ENCODE measurements around the gene BNC2. TPM values are rescaled to one million over a fixed set of nuclear protein-coding genes. Genes with fewer than 3 reads are reported as not detected.
A peak's percentile ranks its signal among the peaks of the same experiment; 100 is the strongest.

The BNC2 gene
- total RNA-seq, 6 experiments from 2014 or later: 0.22 to 0.80 (median 0.36) TPM

DNA sequence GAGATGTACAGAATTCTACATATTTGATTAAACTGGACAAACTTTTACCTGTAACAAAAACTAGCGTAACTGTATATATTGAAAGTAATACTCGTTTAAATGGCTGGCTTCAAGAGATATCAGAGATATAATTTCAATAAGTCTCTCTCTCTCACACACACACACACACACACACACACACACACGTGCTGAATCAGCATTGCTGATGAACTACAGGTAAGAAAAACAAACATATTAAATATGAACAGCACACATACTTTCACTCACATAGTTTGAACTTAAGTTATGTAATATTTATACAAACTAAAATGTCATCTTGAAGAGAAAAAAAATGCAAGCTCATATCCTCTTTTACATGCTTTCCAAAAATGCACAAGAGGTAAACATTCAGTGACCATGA, 145.4 kb downstream of the BNC2 start:
- Histone ChIP-seq H3K4me3 (no peak overlapping the region), H3K27me3 (peaks cover 0 to 27% of the 10 kb centered on the region in 2 donors), H3K36me3 (no peaks in the 10 kb centered on the region), H3K9me3 (no peaks in the 10 kb centered on the region), H3K27ac (no peak overlapping the region), H3K4me1 (peaks cover 0 to 10% (median 0%) of the 10 kb centered on the region in 4 donors)
- no peak for TF ChIP-seq POLR2A (IDR thresholded peaks at IDR 0.05)
- TF ChIP-seq, protein P1, sequence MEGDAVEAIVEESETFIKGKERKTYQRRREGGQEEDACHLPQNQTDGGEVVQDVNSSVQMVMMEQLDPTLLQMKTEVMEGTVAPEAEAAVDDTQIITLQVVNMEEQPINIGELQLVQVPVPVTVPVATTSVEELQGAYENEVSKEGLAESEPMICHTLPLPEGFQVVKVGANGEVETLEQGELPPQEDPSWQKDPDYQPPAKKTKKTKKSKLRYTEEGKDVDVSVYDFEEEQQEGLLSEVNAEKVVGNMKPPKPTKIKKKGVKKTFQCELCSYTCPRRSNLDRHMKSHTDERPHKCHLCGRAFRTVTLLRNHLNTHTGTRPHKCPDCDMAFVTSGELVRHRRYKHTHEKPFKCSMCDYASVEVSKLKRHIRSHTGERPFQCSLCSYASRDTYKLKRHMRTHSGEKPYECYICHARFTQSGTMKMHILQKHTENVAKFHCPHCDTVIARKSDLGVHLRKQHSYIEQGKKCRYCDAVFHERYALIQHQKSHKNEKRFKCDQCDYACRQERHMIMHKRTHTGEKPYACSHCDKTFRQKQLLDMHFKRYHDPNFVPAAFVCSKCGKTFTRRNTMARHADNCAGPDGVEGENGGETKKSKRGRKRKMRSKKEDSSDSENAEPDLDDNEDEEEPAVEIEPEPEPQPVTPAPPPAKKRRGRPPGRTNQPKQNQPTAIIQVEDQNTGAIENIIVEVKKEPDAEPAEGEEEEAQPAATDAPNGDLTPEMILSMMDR (IDR thresholded peaks at IDR 0.05): no peak
- intact Hi-C loops (cut with DNase I): no loop called here
- DNase-seq (no peak), ATAC-seq (no peak)
- 54% methylated on average over 3 of the region's 3 CpGs for WGBS (ENCODE audit: insufficient coverage, low coverage, low lambda C conversion rate, missing lambda C conversion rate)

DNA sequence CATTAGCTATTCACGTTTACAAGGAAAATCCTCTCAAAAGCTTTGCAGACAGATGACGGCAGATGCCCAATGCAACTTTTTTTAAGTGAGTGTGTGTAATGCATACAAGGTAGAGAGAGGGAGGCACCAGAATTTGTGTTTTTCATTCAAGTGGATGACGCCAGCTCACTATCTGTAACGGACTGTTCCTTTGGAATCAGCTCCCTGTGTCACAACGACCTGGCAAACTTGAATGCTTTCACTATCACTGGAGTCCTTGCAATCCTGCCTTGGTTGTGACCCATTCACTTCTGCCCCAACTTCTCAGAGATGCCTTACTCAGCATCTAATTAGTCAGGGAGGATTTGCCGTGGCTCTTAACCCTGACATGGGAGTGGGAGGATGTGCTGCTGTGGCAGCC, 148.5 kb downstream of the BNC2 start:
- Histone ChIP-seq H3K36me3 (no peaks in the 10 kb centered on the region), H3K27me3 (peaks cover 0 to 16% of the 10 kb centered on the region in 2 donors), H3K27ac (no peak overlapping the region), H3K4me1 (peaks cover 0 to 5% (median 0%) of the 10 kb centered on the region in 4 donors), H3K4me3 (no peak overlapping the region), H3K9me3 (no peaks in the 10 kb centered on the region)
- DNase-seq (no peak), ATAC-seq (peak; percentile 37 to 90 (median 74))
- TF ChIP-seq, protein P1 (IDR thresholded peaks at IDR 0.05): no peak
- no peak for TF ChIP-seq POLR2A (IDR thresholded peaks at IDR 0.05)
- intact Hi-C loops (cut with DNase I): no loop called here
- WGBS (ENCODE audit: insufficient coverage, low coverage, low lambda C conversion rate, missing lambda C conversion rate): 24% methylated on average over 6 of the region's 6 CpGs

DNA sequence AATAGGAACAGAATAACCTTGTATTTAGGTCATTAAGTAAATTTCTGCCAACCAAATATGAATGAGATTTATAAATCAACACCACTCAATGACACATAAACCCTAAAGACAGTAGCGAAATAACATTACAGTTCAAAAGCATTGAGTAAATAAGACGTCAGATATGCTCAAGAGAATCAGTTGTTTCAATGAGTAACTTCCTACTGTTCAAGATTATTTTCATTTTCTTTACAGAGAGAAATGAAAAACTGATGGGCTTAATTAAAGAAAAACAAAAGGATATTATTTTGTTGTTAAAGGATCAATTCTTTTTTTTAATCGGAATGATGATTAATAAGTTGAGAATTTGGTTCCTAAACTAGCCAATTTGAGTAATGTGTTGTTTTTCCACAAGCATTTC, 150.1 kb downstream of the BNC2 start:
- no peak overlapping the region for H3K27ac ChIP-seq
- H3K9me3 ChIP-seq: no peaks in the 10 kb centered on the region
- DNase-seq (no peak), ATAC-seq (no peak)
- H3K4me1 ChIP-seq: no peaks in the 10 kb centered on the region
- intact Hi-C loops (cut with DNase I): no loop called here
- no peaks in the 10 kb centered on the region for H3K36me3 ChIP-seq
- H3K27me3 ChIP-seq: peaks cover 0 to 5% of the 10 kb centered on the region in 2 donors
- no peak for TF ChIP-seq POLR2A (IDR thresholded peaks at IDR 0.05)
- TF ChIP-seq, protein P1 (IDR thresholded peaks at IDR 0.05): no peak
- WGBS (ENCODE audit: insufficient coverage, low coverage, low lambda C conversion rate, missing lambda C conversion rate): 40% methylated on average over 3 of the region's 3 CpGs
- H3K4me3 ChIP-seq: no peak overlapping the region

DNA sequence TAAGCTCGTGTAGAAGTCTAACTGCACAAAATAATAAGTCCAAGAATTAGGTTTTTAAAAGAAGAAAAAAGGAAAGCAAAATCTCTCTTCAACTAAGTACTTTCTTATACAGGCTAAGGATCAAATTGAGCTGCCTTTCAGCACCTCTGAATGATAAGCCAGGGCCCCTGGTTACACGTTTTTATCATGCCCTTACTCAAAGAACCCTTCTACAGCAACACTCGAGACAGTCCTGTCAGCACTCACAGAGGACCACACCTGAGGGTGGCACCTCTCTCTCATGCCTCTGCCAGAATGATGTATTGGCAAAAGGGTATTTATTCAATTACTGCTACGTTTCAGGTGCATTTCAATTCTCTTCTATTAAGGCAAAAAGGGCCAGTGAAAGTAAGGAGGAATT, 150.5 kb downstream of the BNC2 start:
- ATAC-seq (no peak), DNase-seq (no peak)
- no peaks in the 10 kb centered on the region for H3K36me3 ChIP-seq
- H3K4me1 ChIP-seq: no peaks in the 10 kb centered on the region
- intact Hi-C loops (cut with DNase I): no loop called here
- 13% methylated on average over 4 of the region's 4 CpGs for WGBS (ENCODE audit: insufficient coverage, low coverage, low lambda C conversion rate, missing lambda C conversion rate)
- H3K27me3 ChIP-seq: peaks cover 0 to 4% of the 10 kb centered on the region in 2 donors
- H3K27ac ChIP-seq: no peak overlapping the region
- TF ChIP-seq, protein P1 (IDR thresholded peaks at IDR 0.05): no peak
- TF ChIP-seq POLR2A (IDR thresholded peaks at IDR 0.05): no peak
- H3K9me3 ChIP-seq: no peaks in the 10 kb centered on the region
- no peak overlapping the region for H3K4me3 ChIP-seq

DNA sequence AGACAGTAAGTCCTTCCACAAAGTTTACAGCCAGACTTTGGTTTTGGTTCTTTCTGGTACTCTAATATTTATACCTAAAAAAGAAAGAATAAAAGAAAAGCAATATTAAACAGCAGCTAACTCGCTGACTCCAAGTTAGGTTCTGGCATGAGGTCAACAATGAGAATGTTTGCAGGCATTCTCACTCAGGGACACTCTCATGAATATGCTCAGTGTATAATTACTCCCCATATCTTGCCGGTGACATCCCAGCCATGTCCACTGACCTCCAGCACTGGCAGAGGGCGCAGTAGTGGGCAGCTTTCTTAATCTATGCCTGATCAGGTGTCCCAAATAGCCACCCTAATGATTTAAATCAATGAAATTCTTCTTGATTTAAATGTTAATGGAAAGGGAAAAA, 151.5 kb downstream of the BNC2 start:
- WGBS (ENCODE audit: insufficient coverage, low coverage, low lambda C conversion rate, missing lambda C conversion rate): 80% methylated on average over 3 of the region's 3 CpGs
- H3K27ac ChIP-seq: no peak overlapping the region
- intact Hi-C loops (cut with DNase I): no loop called here

More for the DNA sequence above, 151.5 kb downstream of the BNC2 start:
- Histone ChIP-seq H3K36me3 (no peaks in the 10 kb centered on the region), H3K27me3 (no peaks in the 10 kb centered on the region), H3K4me3 (no peak overlapping the region), H3K9me3 (no peaks in the 10 kb centered on the region), H3K4me1 (no peaks in the 10 kb centered on the region)
- ATAC-seq (no peak), DNase-seq (no peak)
- TF ChIP-seq, protein P1 (IDR thresholded peaks at IDR 0.05): no peak
- TF ChIP-seq POLR2A (IDR thresholded peaks at IDR 0.05): no peak

All from right lobe of liver (tissue), 6 donors.